ENCODE results near the gene BCAS1. TPM values are rescaled to one million over a fixed set of nuclear protein-coding genes. Genes with fewer than 3 reads are reported as not detected.

BCAS1 gene
- total RNA-seq, 1 donor from 2014 or later: 0.81 TPM

- DNase-seq (ENCODE audit: low spot score, unreplicated experiment): no peak
- Mint-ChIP-seq H3K4me3 (ENCODE audit: low read depth) (no peak overlapping the region), H3K4me1 (ENCODE audit: low read depth) (peaks cover 18% of the 10 kb centered on the region), H3K36me3 (ENCODE audit: insufficient read depth) (no peaks in the 10 kb centered on the region), H3K9me3 (ENCODE audit: low read depth) (no peaks in the 10 kb centered on the region), H3K27me3 (no peaks in the 10 kb centered on the region), H3K27ac (no peak overlapping the region)
- TF ChIP-seq CTCF (IDR thresholded peaks at IDR 0.05; ENCODE audit: unreplicated experiment): no peak
These were observed 166.8 kb downstream of the BCAS1 start for GRCh38 chr20:53903652-53903987.

GRCh38 chr20:53902968-53903651 is 167.3 kb downstream of the BCAS1 start:
- Mint-ChIP-seq H3K9me3 (ENCODE audit: low read depth) (no peaks in the 10 kb centered on the region), H3K36me3 (ENCODE audit: insufficient read depth) (no peaks in the 10 kb centered on the region), H3K4me1 (ENCODE audit: low read depth) (peaks cover 18% of the 10 kb centered on the region), H3K27me3 (no peaks in the 10 kb centered on the region), H3K4me3 (ENCODE audit: low read depth) (no peak overlapping the region), H3K27ac (no peak overlapping the region)
- no peak for DNase-seq (ENCODE audit: low spot score, unreplicated experiment)
- TF ChIP-seq CTCF (IDR thresholded peaks at IDR 0.05; ENCODE audit: unreplicated experiment): no peak

- Mint-ChIP-seq H3K36me3 (ENCODE audit: insufficient read depth) (no peaks in the 10 kb centered on the region), H3K9me3 (ENCODE audit: low read depth) (no peaks in the 10 kb centered on the region), H3K4me3 (ENCODE audit: low read depth) (no peak overlapping the region), H3K4me1 (ENCODE audit: low read depth) (peaks cover 18% of the 10 kb centered on the region), H3K27me3 (no peaks in the 10 kb centered on the region), H3K27ac (no peak overlapping the region)
- DNase-seq (ENCODE audit: low spot score, unreplicated experiment): no peak
- no peak for TF ChIP-seq CTCF (IDR thresholded peaks at IDR 0.05; ENCODE audit: unreplicated experiment)
These were observed 168.8 kb downstream of the BCAS1 start for GRCh38 chr20:53901497-53902096.

- H3K36me3 Mint-ChIP-seq (ENCODE audit: insufficient read depth): no peaks in the 10 kb centered on the region
- TF ChIP-seq CTCF (IDR thresholded peaks at IDR 0.05; ENCODE audit: unreplicated experiment): no peak
- H3K27ac Mint-ChIP-seq: no peak overlapping the region
These were observed 169.3 kb downstream of the BCAS1 start for GRCh38 chr20:53901064-53901463.

GRCh38 chr20:53900380-53900999 is 169.9 kb downstream of the BCAS1 start:
- no peak overlapping the region for H3K4me3 Mint-ChIP-seq (ENCODE audit: low read depth)
- no peaks in the 10 kb centered on the region for H3K27me3 Mint-ChIP-seq
- H3K9me3 Mint-ChIP-seq (ENCODE audit: low read depth): no peaks in the 10 kb centered on the region
- H3K27ac Mint-ChIP-seq: no peak overlapping the region
- no peaks in the 10 kb centered on the region for H3K36me3 Mint-ChIP-seq (ENCODE audit: insufficient read depth)
- no peak for DNase-seq (ENCODE audit: low spot score, unreplicated experiment)
- TF ChIP-seq CTCF (IDR thresholded peaks at IDR 0.05; ENCODE audit: unreplicated experiment): no peak
- H3K4me1 Mint-ChIP-seq (ENCODE audit: low read depth): peaks cover 18% of the 10 kb centered on the region

More at GRCh38 chr20:53901064-53901463, 169.3 kb downstream of the BCAS1 start:
- H3K4me3 Mint-ChIP-seq (ENCODE audit: low read depth): no peak overlapping the region
- H3K4me1 Mint-ChIP-seq (ENCODE audit: low read depth): peaks cover 18% of the 10 kb centered on the region
- no peaks in the 10 kb centered on the region for H3K27me3 Mint-ChIP-seq
- no peak for DNase-seq (ENCODE audit: low spot score, unreplicated experiment)
- H3K9me3 Mint-ChIP-seq (ENCODE audit: low read depth): no peaks in the 10 kb centered on the region
